ENCODE data around the gene REEP5.

DNA sequence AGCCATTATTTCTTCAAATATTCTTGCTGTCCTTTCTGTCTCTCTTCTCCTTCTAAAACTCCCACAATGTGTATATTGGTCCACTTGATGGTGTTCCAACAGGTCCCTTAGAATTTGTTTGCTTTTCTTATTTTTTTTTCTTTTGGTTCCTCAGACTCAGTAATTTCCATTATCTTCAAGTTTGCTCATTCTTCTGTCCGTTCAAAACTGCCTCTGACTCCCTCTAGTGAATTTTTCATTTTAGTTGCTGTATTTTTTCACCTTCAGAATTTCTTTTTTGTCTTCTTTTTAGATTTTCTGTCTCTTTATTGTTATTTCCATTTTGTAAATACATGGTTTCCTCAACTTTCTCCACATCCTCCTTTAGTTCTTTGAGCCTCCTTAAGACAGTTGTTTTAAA lies 67.4 kb downstream of the REEP5 start:
- TF ChIP-seq POLR2AphosphoS5 (IDR thresholded peaks at IDR 0.05; ENCODE audit: low read depth, low read length) (no peak), CTCF (IDR thresholded peaks at IDR 0.05) (no peak), SIN3A (IDR thresholded peaks at IDR 0.05; ENCODE audit: borderline replicate concordance, insufficient read depth, low read depth, low read length) (no peak)
